GM19238 (cell line): ENCODE results near the gene SEMA7A.
"Not testable (repeated sequence)": the region's sequence is repeated elsewhere in the genome, so short reads cannot be mapped to it uniquely, and the experiment has no call there.

Source experiments
- DNase-seq: peaks from one replicate; pipeline ENCODE4 v3.0.0; 2011; ENCODE audit warnings: low spot score; ENCODE audit not compliant: insufficient read length

The SEMA7A gene

GRCh38 chr15:74402337-74402841, 31.4 kb downstream of the SEMA7A start:
- no peak for DNase-seq

DNA sequence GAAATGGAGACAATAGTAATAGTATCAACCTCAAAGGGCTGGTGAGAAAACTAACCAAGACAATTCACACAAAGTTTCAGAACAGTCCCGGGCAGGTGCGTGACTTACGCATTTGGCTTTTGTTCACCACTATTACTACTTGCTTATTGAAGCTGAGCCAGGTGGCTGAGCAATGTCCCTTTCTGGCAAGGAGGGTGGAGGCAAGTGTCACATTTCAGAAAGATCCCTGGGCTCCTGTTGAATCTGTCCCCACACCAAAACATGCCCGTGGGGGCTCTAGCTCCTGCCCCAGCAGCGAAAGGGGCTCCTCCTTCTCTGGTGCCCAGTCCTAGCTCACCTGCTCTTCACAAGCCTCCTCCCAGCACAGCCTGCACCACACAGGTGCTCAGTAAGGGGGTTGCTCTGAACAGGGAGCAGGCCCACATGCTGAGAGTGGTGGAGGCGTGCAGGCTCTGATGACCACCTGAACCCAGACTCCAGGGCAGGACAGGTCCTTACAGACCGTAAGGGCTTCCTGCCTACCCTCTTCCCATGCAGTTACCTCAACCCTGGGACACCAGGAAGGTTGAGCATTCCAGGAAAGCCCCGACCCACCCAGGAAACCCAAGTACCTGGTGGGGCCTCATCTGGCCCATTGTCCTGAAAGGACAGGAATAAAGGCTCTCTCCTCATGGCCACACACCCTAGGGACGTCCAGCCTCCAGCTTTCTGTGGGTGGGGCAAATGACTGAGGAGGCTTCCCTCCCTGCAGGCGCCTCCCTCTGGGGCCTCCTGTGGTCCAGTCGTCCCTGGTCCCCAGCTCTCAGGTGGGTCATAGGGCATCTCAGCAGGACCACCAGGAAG, 32.6 kb downstream of the SEMA7A start:
- DNase-seq, result no peak

GRCh38 chr15:74400313-74400860, 33.4 kb downstream of the SEMA7A start:
- DNase-seq, result no peak

DNA sequence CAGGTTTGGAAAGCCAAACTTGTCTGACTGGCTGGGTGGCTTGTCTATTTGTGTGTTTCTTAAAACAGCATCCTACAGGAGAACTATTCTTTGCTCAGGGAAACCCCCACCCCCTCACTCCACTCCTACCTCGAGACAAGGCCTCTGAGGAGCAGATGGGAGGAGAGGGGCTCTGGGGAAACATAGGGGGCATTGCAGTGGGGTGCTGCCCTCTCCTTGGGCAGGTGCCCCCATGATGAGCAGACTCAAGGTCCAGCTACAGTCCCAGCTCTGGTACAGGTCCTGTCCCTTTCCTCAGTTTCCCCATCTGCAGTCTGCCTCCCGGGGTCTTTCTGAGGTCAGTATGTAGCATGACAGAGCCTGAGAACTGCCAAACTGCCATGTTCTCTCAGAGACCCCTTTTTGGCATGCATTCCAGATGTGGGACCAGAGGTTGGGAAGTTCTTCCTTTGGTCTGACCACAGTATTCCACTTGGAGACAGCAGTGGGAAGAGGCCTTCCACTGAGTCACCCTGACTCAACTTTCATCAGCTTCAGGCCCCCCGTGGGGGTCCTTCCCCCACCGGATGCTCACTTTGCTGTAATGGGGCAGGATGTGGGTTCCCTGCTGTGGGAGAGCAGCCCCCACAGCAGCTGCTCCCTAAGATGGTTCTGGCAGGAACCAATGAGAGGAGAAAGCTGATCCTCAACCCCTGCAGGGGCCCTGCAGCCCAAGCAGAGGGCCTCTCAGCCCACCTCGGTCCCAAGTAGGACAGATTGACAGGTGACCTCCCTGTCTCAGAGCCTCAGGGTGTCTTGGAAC, 34.0 kb downstream of the SEMA7A start:
- DNase-seq, result no peak

GRCh38 chr15:74399100-74399499, 34.7 kb downstream of the SEMA7A start:
- no peak for DNase-seq

- DNase-seq, result no peak
Measured at GRCh38 chr15:74398183-74398582, 35.6 kb downstream of the SEMA7A start.

DNA sequence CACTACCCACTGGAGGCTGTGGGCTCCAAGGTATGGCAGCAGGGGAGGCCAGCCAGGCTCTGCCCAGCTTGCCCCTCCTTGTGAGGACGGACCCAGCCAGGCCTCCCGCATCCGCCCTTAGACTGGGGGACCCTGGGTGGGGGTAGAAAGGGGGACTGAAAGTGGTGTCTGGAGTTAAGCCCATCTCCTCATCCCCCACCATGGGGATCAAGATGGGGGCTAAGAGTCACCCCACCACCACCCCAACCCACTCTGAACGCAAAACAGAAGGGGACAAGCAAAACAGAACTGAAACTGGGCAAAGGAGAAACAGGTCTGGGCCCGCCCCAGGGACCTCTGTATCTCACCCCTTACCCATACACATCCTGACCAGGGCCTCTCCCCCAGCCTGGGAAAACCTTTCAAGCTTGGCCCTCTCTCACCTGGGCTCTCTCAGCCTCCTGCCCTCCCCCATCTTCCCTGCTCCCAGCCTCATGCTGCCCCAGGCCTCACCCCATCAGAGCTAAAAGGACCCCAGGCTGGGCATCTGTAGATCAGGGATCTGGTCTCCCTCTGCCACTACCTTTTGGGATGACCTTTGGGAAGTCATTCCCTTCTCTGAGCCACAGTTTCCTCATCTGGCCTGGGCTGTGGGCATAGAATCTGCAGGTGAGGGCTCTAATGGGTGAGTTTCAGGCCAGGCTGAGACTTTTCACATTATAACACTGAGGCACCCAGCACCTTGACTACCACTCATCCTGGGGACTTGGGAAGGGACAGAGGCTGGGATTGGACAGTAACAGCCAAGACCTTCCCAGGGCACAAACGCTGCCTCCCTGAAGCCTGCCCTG, 36.3 kb downstream of the SEMA7A start:
- no peak for DNase-seq

- DNase-seq, result no peak
Measured at GRCh38 chr15:74396445-74397238, 37.1 kb downstream of the SEMA7A start.

GRCh38 chr15:74396146-74396438, 37.7 kb downstream of the SEMA7A start:
- no peak for DNase-seq

DNA sequence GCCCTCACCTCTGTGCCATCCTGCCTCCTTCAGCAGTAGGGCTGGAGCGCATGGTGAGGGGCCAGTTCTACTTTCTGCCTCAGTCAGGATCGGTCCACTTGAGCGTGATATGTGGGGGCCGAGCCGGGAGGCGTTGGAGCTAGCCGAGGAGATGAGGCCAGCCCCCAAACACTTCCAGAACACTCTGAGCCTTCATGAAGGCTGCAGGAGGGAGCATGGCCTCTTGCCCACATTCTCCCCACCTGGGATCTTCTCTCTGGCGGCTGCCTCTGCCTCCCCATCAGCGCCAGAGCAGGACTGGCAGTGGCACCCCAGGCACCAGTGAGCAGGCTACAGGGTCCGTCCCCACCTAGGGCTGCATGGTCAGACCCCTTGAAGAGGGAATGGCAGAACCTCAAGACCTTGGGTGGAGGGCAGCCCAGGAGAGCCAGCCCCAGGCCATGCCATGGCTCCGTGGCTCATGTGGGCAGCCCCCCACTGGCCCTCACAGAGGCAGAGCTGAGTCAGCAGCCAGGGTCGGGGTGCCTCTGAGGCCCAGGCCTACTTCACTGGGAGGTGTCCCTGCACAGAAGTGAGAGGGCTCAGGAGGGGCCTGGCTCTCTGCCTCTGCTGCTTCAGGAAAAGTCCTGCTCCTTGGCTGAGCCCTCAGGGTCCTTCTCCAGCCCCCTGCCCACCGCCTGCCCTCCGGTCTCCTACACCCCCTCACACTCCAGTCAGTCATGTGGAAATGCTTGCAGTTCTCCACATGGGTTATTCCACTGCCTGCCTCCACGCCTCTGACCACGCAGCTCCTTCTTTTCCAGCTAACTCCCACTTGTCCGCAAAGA, 38.2 kb downstream of the SEMA7A start:
- no peak for DNase-seq

DNA sequence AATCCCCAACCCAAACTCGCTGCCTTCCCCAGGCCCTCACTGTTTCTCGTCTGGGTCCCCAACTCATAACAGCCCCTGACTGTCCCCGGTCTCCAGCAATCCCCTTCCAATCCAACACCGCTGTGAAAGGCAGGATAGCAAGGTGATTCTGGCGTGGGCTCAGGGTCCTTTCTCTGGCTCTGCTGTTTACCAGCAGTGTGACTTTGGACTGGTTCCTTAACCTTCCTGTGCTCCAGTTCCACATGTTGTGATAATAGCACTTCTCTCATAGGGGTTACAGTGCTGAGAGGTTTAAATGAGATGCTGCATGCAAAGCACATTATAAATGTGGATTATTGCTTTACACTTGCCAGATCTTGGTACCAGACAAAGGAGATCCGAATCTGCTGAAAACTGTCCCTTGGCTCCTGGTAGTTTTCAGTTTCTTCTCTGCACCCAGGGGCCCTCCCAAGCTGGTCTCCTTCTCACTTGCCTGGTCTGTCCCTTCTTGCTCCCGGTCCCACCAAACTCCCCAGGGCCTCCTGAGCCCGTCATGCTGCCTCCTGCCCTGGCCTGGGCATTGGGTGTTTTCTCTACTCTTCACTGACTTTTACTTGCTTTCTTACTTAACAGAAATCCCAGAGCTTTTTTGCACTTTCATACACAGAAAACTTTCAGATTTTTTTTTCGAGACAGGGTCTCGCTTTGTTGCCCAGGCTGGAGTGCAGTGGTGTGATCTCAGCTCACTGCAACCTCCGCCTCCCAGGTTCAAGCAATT, 39.5 kb downstream of the SEMA7A start:
- DNase-seq, result no peak

GRCh38 chr15:74393423-74393822, 40.3 kb downstream of the SEMA7A start:
- no peak for DNase-seq

GRCh38 chr15:74392902-74393301, 40.9 kb downstream of the SEMA7A start:
- DNase-seq, result no peak

DNA sequence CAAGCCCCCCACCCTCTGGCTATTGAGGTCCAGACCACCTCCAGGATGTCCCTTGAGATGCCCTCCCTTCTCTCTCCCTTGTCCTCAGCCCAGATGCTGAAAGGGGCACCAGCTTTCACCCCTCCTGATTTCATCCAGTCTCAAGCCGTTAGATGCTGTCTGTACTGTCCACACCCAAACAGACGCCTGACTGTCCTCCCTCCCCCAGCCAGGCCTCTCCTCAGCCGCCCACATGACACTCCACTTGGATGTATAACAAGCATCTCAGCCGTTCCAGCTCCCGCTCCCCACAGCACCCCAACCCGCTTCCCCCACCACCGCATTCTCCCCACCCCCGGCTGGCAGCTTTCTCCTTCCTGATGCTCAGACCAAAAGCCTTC, 41.3 kb downstream of the SEMA7A start:
- DNase-seq, result no peak

DNA sequence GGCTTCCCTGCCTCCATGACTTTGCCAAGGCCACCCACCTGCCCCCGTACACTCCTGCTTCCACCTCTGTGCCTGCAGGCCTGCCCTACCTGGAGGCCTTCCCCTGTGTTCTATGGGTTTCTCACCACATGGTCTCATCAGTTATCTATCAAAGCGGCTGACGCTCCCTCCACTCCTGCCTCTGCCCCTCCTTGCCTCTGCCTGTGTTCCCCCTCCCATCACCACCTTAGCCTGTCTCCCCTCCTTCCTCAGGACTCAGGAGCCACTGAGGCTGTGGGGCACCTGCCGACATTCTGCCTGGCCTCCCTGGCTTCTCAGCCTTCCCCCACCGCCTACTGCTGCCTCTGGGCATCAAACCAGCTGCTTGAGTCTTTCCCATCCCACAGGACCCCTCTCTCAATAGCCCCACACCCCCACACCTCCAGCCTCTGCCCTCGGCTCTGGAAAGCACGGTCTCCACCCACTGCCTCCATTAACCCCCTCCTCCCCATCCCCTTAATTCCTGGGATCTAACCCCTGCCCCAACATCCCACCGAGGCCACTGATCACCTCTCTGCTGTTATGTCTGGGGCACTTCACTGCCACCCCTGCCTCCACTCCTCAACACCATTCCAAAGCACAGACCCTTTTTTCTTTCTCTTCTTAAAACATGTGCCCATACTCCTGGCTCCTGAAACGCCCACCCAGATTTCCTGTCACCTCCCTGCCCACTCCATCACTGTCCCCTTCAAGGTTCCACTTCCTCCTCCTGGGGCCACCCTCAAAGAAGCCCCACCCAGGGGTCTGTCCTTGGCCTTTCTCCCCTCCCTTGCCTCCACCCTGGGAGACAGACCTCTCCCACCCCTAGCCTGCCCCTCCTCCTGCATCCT, 41.9 kb downstream of the SEMA7A start:
- DNase-seq, result no peak

DNA sequence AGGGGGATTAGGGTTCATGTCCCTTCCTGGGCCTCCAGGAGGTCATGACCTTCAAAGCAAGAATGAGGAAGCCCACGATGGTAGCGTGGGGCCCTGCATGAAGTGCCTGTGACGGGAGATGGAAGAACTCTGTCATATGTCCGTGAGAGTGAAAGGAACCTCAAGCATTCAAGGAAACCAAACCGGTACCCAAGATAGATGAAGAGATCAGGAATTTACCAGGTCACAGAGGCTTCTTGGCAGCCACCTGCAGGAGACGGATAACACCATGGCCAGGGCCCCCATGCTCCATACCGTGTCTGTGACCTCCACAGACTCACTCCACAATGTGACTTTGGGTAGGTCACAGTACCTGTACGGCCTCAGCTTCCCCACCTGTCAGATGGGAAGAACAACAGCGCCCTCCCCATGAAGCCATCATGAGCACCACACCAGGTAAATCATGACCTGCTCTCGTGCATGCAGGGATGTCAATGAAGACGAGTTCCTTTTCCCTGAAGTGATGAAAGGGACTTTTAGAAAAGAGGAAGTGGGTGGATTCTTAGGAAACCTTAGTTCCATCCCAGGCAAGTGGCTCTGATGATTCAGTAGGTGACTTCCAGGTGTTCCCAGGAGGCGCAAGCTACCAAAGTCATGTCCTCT, 43.0 kb downstream of the SEMA7A start:
- no peak for DNase-seq

DNA sequence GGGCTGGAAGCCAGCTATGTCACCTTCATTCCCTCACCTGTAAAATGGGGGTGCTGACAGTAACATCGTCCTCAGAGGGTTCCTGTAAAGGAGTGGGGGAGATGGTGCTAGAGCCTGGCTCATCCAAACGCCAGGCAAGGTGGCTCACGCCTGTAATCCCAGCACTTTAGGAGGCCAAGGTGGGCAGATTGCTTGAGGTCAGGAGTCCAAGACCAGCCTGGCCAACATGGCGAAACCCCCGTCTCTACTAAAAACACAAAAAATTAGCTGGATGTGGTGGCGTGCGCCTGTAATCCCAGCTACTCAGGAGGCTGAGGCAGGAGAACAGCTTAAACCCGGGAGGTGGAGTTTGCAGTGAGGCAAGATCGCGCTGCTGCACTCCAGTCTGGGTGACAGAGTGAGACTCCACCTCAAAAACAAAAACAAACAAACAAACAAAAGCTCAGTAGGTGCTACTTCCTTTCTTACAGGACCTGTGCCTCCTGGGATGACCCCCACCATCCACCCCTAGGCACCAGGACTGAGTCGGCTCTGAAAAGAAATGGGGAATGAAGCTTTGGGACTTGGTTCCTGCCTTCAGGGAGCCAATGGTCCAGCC, 43.6 kb downstream of the SEMA7A start:
- not testable (repeated sequence) for DNase-seq
